Activated CD8-positive, alpha-beta memory T cell treated with anti-CD3 and anti-CD28 coated beads, Interleukin-2, amount 50 U/mL, for 1 hour (primary cell): ENCODE data around the gene DOK4.

Experiments
- DNase-seq: peaks from one replicate; pipeline ENCODE4 v3.0.0-alpha.2; 2020; ENCODE audit errors: extremely low read depth

The DOK4 gene

DNA sequence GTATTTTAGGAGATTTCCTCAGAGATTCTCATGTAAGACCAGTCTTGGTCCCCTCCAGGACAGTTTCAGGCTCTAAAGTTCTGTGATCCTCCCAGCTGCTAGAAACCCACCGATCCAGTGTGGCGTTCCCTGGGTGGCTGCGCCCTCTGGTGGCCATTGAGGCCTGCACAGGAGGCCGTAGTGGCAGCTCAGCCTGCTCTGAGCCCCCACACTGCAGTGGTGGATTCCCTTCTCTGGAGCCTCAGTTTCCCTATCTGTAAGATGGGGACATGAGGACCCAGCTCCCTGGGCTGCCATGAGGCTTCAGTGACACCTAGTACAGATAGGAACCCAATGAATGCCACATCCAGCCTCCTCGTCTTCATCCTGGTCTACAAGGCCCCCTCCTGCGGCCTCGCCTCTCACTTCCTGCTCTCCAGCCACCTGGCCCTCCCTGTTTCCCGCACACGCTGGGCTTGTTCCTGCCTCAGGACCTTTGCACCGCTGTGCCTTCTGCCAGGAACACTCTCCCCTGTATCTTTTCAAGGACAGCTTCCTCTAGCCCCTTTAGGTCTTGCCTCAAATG lies 33.6 kb upstream of the DOK4 start:
- DNase-seq, result peak; percentile 59

DNA sequence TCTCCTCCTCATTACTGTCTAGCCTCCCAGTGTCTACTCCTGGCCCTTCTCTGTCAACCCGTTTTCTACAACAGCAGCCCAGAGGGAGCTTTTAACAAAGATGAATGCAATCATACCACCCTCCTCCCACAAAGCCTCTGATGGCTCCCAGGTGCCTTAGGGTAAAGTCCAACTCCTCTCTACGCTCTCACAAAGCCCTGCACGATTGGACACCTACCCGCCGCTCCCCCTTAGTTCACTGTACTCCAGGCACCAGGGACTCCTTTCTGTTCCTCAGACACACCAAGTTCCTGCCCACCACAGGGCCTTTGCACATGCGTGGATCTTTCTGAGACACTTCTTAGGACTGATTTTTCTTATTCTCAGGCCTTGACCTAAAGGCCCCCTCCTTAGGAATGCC lies 32.6 kb upstream of the DOK4 start:
- no peak for DNase-seq

DNA sequence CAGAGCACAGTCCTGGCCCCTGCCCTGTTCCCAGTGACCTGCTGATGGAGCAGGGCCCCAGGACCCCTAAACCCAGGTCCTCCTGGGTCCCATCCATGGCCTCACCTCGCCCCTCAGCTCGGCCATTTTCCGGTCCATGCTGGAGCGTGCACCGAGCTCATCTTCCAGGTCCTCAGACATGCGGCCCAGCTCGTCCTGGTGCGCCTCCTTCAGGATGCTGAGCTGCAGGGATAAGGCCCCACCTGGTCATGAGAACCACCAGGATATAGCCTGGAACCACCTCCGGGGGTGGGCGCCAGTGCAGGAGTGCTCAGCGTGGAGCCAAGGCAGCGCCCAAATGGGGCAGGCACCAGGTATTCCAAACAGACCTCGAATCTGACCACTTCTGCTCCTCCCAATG lies 32.2 kb upstream of the DOK4 start:
- no peak for DNase-seq

DNA sequence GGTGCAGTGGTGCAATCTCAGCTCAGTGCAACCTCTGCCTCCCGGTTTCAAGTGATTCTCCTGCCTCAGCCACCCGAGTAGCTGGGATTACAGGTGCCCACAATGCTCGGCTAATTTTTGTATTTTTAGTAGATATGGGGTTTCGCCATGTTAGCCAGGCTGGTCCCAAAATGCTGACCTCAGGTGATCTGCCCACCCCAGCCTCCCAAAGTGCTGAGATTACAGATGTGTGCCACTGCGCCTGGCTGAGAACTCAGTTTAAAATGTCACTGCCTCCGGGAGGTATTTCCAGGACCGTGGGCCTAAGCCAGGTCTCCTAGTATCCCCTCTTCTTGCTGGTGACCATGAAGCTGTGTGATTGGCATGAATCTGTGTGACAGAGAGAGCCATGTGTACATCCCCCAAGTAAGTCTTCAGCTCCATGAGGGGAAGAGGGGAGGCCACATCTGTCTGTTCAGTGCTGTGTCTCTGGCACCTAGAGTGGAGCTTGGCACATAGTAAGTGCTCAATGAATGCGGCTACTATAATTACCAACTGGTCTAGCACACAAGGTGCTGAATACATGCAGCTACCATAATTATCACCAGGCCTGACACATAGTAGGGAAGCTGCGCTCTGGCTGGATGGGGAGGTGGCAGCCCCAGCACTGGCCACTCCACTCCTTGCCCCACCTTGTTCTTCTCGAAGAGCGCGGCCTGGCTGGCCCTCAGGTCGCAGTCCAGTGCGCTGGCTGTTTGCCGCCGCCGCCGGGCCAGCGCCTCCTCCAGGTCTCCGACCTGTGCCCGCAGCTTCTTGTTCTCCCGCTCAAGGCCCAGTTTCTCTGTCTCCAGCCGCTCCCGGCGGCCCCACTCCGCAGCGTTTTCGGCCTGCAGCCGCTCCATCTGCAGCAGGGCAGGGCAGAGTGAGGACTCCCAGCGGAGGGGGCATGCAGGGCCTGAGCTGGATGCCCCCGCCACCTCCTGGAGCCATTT lies 31.4 kb upstream of the DOK4 start:
- no peak for DNase-seq

DNA sequence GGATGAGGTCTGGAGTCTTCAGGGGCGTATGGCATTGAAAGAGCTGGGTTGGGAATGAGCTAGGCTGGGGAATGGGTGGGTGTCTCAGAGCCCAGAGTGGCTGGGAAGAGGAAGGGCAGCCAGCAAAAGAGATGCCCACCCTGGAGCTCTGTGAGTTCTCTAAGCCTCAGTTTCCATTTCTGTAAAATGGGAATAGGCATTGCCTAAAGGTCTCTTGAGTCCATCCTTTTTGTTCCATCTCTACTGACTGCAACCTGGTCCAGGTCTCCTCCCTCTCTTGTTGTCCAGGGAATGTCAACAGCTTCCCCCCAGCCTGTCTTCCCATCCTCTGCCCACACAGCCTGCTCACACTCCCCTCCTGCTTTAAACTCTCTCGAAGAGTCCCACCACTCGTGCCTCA lies 30.5 kb upstream of the DOK4 start:
- DNase-seq, result no peak

DNA sequence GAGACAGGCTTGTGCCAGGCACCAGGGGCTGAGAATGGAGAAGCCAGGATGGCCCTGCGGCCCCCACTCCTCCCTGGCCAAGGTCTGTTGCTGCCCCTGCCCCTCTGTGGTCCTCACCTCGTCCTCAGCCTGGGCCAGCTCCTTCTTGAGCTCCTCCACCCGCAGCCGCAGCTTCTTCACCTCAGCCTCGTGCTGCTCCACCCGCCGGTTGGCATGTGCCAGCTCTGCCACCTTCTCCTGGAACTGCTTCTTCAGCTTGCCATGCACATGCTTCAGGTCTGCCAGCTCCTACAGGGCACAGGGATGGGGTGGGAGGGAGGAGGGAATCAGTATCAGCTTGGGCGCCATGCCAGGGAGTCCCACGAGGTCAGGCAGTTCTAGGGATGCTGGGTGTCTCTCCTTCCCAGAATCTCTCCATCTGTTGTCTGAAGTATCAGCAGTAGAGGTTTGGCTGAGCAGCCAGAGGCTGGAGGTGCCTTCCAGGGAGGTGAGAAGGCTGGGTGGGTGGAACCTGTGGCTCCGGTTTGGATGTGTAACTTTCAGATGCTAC lies 30.0 kb upstream of the DOK4 start:
- no peak for DNase-seq

DNA sequence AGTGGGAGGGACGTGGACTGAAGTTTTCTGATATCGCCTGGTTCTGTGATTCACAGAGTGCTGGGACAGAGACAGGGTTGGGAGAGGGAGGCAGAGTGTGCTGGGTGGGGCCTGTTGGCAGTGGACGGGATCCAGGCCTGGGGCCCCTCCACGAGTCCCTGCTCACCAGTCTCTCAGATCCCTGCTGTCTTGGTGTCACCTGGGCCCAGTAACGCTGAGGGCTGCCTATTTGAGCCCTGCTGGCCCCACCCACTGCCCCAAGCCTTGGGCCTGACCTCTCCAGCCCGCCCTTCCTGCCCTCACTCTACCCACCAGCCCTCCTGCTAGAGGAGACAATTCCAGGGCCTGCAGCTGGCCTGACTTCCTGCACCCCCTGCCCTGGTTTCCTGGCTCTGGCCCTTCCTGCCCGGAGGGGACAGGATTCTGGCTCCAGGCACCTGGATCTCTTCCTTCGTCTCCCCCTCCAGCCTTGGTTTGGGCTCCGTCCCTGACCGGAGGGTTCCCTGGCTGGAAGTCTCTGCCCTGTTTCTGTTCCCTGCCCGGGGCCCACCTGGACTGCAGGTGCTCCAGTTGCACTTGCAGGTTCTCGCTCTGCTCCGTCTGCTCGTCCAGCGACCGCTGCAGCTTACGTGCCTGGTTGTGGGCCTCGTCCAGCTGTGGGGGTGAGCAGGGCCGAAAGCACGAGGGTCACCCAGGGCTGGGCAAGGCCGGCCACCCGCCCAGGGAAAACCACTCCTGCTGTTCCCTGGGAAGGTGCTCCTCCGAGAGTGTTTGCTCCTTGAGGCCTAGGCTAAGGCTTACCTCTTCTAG lies 28.7 kb upstream of the DOK4 start:
- DNase-seq, result no peak

DNA sequence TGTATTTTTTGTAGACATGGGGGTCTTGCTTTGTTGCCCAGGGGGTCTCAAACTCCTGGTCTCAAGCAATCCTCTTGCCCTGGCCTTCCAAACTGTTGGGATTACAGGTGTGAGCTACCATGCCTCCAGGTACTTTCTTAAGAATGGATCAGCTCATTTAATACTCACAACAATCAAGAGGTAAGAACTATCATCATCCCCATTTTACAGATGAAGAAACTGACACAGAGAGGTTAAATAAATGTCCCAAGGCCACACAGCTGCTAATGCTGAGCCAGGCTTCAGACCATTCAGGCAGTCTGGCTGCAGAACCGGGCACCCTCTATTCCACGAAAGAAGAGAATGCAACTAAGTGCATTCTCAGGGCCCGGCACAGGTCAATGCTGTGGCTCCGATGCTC lies 28.1 kb upstream of the DOK4 start:
- DNase-seq, result no peak

DNA sequence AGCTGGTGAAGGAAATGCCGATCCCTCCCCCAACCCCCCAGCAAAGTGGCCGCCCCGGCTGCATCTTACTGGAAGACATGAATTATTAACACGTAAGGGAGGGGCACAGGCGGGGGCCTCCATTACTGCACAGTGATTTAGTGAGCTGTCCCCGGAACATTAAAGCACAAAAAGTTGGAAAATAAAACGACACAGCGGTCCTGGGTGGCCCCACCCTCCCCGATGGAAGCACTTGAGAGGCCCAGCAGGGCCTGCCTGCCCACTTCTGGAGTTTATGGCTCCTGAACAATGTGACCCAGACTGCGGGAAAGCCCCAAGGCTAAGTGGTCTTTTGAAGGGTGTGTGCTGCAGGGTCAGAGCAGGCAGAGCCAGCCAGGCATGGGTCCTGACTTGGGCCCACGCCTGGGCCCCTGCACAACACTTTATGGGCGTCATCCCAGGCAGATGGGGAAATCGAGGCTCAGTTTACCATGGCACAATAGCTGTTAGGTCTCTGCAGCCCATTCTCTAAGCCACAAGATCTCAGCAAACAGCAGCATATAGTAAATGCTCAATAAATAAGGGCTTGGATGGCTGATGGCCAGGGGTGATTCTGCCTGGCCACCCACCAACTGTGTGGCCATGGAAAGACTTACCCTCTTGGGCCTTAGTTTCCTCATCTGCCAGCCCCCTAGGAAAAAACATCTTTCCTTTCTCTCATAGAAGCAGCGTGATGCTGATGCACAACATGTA lies 27.2 kb upstream of the DOK4 start:
- no peak for DNase-seq

DNA sequence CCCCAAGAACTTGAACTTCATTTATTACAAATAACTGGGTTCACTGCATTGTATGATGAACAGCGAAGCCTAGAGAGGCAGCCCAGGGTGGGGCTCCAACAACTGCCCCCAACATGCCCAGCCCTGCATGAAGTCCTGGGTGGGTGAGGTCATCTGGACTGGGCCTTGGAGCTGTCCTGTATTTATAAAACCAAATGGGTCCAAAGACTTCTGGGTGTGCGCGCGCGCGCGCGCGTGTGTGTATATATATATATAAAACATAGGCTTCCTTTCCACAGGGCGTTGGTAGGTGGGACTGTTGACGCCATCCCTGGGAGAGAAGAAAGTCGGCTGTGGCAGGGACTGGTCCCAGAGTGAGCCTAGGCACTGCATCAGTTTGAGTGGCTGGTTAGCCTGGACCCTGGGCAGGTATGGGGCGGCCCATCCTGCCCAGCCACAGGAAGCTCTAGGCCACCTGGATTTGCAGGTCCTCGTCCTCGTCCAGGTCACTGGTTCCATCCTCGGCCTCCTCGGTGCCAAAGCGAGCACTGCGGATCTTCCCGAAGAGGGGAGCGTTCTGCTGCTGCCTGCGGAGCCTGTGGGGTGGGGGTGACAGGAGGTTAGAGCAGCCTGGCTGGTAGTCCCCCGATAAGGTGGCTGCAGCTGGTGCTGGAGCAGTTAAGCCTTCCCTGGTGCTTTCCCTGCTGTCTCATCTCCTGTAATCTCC lies 26.2 kb upstream of the DOK4 start:
- DNase-seq, result no peak

DNA sequence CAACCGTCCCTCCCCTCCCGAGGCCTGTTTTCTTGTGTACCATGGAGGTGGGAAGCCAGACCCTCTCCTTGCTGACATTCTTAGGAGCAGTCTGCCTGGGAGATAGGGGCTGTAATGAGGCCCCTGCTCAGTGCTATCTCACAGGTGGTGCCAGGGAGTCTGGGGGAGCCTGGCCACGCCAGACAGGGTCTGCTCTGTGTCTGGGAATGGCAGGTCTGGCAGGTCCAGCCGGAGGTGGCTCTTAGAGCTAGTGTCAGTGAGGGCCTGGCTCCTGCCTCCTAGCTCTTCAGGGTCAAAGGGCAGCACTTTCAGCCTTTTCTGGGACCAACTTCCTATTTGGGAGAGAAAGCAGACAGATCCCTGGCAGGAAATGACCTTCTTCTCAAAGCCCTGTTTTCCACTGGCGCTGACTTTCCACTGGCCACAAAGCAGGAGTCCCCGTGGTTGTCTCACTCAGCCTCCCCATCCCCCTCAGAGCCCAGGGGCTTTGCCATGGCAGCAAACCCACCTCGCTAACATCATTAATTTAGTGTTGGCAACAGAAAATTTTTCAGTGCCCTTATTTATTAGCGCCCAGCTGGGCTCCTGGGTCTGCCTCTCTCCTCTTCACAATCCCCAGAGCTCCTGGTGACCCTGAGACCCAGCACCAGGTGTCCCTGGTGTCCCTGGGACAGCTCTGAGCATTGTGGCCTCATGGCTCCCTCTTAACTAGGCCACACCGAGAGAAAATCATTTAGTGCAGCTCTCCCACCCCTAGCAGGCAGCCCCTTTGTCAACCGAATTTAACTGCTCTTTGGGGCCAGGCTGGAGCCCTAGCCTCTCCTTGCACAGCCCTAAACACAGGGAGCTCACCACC lies 24.0 kb upstream of the DOK4 start:
- DNase-seq, result no peak

DNA sequence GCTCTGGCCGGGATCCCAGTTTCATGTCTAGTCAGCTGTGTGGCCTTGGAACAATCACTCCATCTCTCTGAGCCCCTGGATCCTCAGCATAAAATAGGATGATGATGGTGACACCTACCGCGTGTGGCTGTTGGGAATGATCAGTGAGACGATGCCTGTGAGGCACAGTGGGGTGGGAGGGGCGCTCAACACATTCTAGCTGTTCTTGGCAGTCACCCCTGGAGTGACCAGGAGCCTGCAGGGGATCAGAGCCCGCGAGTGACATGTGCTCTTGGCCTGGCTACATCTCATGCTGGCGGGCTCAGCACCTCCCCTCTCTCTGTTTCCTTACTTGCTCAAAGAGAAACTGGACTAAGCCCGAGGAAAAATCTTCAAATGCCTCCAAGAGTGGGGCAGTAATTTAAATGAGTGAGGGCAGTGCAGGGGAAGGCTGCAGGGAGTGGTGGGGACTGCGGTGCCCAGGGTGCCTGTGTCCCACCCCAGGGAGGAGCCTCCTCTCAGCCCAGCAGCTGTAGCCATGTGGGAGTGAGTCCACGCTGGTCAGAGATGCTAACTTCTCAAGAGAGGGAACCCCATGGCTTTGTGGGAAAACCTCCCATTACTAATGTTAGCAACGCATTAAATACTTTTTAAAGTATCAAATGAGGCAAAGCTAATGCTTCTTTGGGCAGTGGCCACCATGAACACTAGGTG lies 23.1 kb upstream of the DOK4 start:
- DNase-seq, result no peak

DNA sequence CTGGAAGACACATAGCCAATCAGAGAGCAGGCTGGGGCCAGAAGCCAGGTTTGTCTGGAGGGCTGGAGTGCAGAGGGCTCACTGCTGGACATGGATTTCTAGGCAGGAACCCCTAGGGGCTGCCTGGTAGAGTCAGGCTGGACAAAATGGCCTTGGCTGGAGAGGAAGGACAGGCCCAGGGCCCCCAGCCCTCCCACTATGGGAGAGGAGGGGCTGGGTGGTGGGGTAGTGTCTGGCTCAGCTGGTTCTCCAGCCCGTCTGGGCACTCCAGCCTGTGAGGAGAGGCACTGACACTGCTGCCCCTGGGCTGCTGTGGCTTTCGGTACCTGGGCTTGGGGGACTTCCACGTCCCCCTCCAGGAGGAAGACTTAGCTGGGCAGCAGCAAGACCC lies 21.7 kb upstream of the DOK4 start:
- no peak for DNase-seq

DNA sequence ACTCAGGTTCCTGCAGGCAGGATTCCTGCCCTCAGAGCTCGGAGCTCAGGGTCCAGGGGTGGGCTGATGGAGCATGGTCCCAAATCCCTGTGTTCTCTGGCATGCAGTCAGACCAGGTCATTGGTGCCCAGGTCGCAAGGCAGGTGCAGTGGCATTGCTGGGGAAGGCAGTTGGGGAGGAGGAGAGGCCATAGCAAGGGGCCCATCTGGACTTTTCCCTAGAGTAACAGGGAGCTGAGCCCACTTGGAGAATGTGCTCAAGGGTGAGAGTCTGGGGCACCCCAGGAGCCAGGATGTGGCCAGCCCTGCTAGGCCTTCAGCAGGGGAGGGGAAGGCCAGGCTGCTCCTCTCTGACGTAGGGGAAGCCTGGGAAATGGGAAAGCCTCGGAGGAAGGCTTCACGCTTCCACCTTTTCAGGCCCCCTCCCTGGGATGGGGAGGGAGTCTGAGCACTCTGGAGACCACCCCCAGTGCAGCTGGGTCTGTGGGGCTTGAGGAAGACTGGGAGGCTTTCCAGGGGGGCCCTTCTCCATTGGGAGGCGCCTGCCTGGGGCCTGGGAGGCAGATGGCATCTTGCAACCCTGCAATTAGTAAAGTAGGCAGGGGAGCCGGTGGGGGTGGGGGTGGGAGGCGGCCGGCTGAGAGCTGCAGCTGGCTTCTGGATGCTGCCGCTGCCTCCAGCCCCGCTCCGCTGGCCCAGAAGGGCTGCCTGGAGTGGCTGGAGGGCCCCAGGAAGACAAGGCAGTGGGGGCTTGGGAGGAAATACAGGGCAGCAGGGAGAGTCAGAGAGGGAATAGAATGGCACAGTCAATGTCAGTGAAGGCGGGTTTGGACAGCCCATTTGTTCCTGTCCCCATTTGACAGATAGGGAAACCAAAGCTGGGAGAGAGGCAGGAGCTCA lies 21.1 kb upstream of the DOK4 start:
- no peak for DNase-seq

DNA sequence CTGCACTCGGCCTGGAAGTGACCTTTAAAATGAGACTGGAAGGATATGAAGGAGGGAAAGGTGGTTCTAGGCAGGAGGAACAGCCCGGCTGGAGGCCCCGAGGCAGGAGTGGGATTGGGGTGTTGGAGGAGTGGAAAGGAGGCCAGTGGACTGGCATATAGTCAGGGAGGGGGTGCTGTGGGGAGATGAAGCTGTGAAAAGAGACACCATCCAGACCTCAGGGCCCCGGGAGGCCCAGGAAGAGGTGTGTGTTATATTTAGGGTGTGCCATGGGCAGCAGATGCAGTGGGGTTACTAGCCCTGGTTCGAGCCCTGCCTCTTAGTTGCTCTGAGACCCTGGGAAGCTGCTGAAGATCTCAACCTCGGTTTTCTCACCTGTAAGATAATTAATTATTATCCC lies 18.9 kb upstream of the DOK4 start:
- DNase-seq, result no peak

DNA sequence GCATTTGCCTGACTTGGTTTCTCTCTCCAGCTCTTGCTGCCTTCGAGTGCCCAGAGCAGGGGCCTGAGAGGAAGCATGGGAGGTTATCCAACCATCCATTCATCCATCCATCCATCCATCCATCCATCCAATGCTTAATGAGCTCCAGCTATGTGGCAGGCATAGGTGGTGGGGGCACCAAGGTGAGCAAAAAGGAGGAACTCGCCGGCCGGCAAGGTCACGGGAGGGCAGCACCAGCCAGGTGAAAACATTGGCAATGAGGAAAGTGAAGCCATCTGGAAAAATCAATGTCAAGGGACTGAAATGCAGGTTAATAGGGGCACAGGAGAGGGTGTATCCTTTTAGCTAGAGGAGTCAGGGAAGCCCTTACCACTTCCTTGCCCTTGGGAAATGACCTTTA lies 18.2 kb upstream of the DOK4 start:
- DNase-seq, result no peak

DNA sequence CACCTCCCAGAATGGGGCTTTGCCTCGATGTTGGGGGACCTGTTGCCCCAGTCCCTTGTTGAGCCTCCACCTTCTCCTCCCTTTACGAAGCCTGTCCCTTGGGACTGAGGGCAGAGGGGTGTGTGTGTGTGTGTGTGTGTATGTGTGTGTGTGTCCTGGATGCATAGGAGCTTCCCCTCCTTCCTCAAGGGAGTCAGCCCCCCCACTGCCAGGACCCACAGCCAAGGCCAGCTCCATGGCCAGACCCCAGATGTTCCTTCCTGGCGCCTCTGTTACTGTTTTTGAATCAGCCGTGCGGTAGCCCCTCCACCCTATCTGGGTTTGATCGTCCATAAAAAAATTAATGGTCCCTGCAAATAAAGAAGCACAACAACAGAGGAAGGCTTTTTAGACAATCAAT lies 17.7 kb upstream of the DOK4 start:
- no peak for DNase-seq

DNA sequence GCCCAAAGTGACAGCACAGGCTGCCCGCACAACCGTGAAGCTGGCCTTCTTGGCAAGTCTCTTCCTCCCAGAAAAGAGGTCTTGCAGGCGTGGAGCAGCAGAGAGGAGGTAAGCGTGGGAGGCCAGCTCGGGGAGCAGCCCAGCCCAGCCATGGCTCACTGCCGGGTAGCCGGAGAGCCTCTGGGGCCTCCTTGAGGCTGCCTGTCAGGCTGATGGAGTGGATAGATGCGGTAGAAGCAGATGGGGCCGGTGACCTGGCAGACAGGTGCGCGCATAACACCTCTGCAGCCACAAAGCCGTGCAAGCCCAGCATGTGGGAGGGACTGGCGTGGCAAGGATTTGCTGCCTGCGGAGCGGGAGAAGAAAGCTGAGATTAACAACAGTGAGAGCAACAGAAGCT lies 17.1 kb upstream of the DOK4 start:
- no peak for DNase-seq
